GM21526 (cell line): Measurements from ENCODE around the gene COL24A1.
"Not testable (repeated sequence)": the region's sequence is repeated elsewhere in the genome, so short reads cannot be mapped to it uniquely, and the experiment has no call there.

ENCODE experiments used
- ATAC-seq: cut with Tn5 transposase; IDR thresholded peaks from one replicate; pipeline ENCODE4 v1.9.1; 2021; ENCODE audit warnings: moderate library complexity; ENCODE audit not compliant: unreplicated experiment, low FRiP score

The COL24A1 gene

GRCh38 chr1:85830837-85831236 lies 325.7 kb downstream of the COL24A1 start:
- no peak for ATAC-seq

GRCh38 chr1:85824066-85824840 lies 332.3 kb downstream of the COL24A1 start:
- ATAC-seq = no peak

GRCh38 chr1:85822696-85823095 lies 333.9 kb downstream of the COL24A1 start:
- no peak for ATAC-seq

- ATAC-seq = no peak
These were observed 338.2 kb downstream of the COL24A1 start for GRCh38 chr1:85818371-85818770.

GRCh38 chr1:85816606-85817005 lies 340.0 kb downstream of the COL24A1 start:
- no peak for ATAC-seq

GRCh38 chr1:85815906-85816305 lies 340.7 kb downstream of the COL24A1 start:
- ATAC-seq = no peak

GRCh38 chr1:85806236-85806965 lies 350.2 kb downstream of the COL24A1 start:
- no peak for ATAC-seq

GRCh38 chr1:85801520-85801919 lies 355.1 kb downstream of the COL24A1 start:
- ATAC-seq = no peak

- no peak for ATAC-seq
These were observed 356.8 kb downstream of the COL24A1 start for GRCh38 chr1:85799737-85800136.

- ATAC-seq = no peak
These were observed 358.2 kb downstream of the COL24A1 start for GRCh38 chr1:85798419-85798818.

- ATAC-seq = not testable (repeated sequence)
These were observed 379.6 kb downstream of the COL24A1 start for GRCh38 chr1:85777021-85777420.

- no peak for ATAC-seq
These were observed 393.8 kb downstream of the COL24A1 start for GRCh38 chr1:85762804-85763203.

GRCh38 chr1:85756864-85757263 lies 399.7 kb downstream of the COL24A1 start:
- no peak for ATAC-seq

GRCh38 chr1:85748120-85748519 lies 408.5 kb downstream of the COL24A1 start:
- ATAC-seq = no peak

GRCh38 chr1:85746777-85747176 lies 409.8 kb downstream of the COL24A1 start:
- ATAC-seq = no peak

- no peak for ATAC-seq
These were observed 412.8 kb downstream of the COL24A1 start for GRCh38 chr1:85743814-85744213.

GRCh38 chr1:85734931-85735330 lies 421.6 kb downstream of the COL24A1 start:
- no peak for ATAC-seq

GRCh38 chr1:85718678-85719340 lies 437.8 kb downstream of the COL24A1 start:
- ATAC-seq = no peak

- ATAC-seq = not testable (repeated sequence)
These were observed 442.0 kb downstream of the COL24A1 start for GRCh38 chr1:85714418-85715114.

GRCh38 chr1:85708829-85709227 lies 447.7 kb downstream of the COL24A1 start:
- no peak for ATAC-seq
